ENCODE results near the gene CCL20.

GRCh38 chr2:227824711-227825110 lies 11.1 kb downstream of the CCL20 start:
- TF ChIP-seq POLR2A (IDR thresholded peaks at IDR 0.05) (no peak), CTCF (IDR thresholded peaks at IDR 0.05) (no peak)
